ENCODE measurements around the gene PRKCE. TPM values are rescaled to one million over a fixed set of nuclear protein-coding genes. Genes with fewer than 3 reads are reported as not detected.

Gene PRKCE
- total RNA-seq, 2 experiments from 2014 or later: 17.0 to 42.1 TPM

DNA sequence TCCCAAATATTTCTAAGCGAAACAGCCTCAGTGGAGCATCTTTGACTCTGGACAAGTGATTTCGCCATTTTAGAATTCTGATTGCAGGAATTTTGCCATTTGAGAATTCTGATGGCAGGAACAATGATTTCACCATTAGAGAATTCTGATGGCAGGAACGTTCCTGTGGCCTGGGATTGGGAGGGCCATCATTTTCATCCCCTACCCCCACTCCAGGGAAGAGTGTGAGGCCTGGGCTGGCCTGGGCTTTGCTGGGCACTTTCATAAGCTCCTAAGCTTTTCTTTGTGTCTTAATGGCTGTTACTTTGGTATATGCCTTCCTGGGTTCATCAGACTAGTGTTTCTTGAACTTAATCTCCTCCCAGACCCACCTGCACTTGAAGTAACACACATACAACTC, 516.4 kb downstream of the PRKCE start:
- Histone ChIP-seq H3K9me2 (ENCODE audit: insufficient read depth, low read length) (no peaks in the 10 kb centered on the region), H4K20me1 (ENCODE audit: insufficient read depth, low read length) (no peaks in the 10 kb centered on the region), H3K36me3 (ENCODE audit: insufficient read depth, low read length) (no peaks in the 10 kb centered on the region), H3K79me2 (ENCODE audit: insufficient read depth, low read depth, low read length) (no peaks in the 10 kb centered on the region), H3K27ac (ENCODE audit: low read depth, low read length, poor library complexity, severe bottlenecking) (no peak overlapping the region), H2AFZ (ENCODE audit: low read length) (no peak overlapping the region), H3K4me1 (ENCODE audit: insufficient read depth, low read length, poor library complexity, severe bottlenecking) (no peaks in the 10 kb centered on the region), H3K4me2 (ENCODE audit: low read length) (no peak overlapping the region), H3K4me3 (ENCODE audit: low read depth, low read length, poor library complexity, severe bottlenecking) (no peak overlapping the region), H3K9me3 (ENCODE audit: low read length) (no peaks in the 10 kb centered on the region)
- BruUV-seq (replicated peaks): no TSS peak
- no peak for DNase-seq (ENCODE audit: low spot score)
- TF ChIP-seq, protein P1, sequence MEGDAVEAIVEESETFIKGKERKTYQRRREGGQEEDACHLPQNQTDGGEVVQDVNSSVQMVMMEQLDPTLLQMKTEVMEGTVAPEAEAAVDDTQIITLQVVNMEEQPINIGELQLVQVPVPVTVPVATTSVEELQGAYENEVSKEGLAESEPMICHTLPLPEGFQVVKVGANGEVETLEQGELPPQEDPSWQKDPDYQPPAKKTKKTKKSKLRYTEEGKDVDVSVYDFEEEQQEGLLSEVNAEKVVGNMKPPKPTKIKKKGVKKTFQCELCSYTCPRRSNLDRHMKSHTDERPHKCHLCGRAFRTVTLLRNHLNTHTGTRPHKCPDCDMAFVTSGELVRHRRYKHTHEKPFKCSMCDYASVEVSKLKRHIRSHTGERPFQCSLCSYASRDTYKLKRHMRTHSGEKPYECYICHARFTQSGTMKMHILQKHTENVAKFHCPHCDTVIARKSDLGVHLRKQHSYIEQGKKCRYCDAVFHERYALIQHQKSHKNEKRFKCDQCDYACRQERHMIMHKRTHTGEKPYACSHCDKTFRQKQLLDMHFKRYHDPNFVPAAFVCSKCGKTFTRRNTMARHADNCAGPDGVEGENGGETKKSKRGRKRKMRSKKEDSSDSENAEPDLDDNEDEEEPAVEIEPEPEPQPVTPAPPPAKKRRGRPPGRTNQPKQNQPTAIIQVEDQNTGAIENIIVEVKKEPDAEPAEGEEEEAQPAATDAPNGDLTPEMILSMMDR (conservative IDR thresholded peaks at IDR 0.05; ENCODE audit: low read length): no peak
- ChIA-PET POLR2A (interaction anchor here (0.6 kb wide), 1 partner anchor 854 kb away, joined by 4 read pairs; no protein-coding TSS in a partner anchor), CTCF (ENCODE audit: unreplicated experiment) (no interaction called here)
- intact Hi-C loops (cut with micrococcal nuclease; ENCODE audit: unreplicated experiment): no loop called here

DNA sequence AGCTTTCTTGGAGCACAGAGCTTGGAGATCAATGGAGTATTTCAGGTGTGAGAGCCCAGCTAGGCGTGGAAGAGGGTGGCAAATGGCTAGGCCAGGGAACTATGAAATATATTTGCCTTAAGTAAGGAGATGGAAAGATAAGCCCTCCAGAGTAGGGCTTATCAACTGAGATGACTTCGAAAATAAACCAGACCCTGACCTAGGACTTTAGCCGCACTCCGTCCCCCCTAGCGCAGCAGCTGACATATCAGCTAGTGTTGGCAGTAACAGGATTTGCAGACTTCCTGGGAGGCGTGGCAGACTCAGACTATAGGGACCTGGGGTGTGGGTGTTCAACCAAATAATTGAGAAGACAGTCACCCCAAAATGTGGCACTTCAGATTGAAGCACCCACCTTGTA, 518.0 kb downstream of the PRKCE start:
- no TSS peak for BruUV-seq (replicated peaks)
- no peaks in the 10 kb centered on the region for H3K9me3 ChIP-seq (ENCODE audit: low read length)
- H3K36me3 ChIP-seq (ENCODE audit: insufficient read depth, low read length): no peaks in the 10 kb centered on the region
- no peaks in the 10 kb centered on the region for H3K79me2 ChIP-seq (ENCODE audit: insufficient read depth, low read depth, low read length)
- no peak for DNase-seq (ENCODE audit: low spot score)
- H3K9me2 ChIP-seq (ENCODE audit: insufficient read depth, low read length): no peaks in the 10 kb centered on the region
- TF ChIP-seq, protein P1 (conservative IDR thresholded peaks at IDR 0.05; ENCODE audit: low read length): no peak
- TF ChIP-seq EZH2phosphoT487 (IDR thresholded peaks at IDR 0.05; ENCODE audit: borderline replicate concordance, low read depth, low read length): no peak
- H3K4me2 ChIP-seq (ENCODE audit: low read length): no peak overlapping the region
- ChIA-PET CTCF (ENCODE audit: unreplicated experiment) (no interaction called here), POLR2A (interaction anchor here (0.6 kb wide), 1 partner anchor 782 kb away, joined by 6 read pairs; no protein-coding TSS in a partner anchor)
- no peaks in the 10 kb centered on the region for H3K4me1 ChIP-seq (ENCODE audit: insufficient read depth, low read length, poor library complexity, severe bottlenecking)
- intact Hi-C loops (cut with micrococcal nuclease; ENCODE audit: unreplicated experiment): no loop called here
- no peak overlapping the region for H2AFZ ChIP-seq (ENCODE audit: low read length)
- no peaks in the 10 kb centered on the region for H4K20me1 ChIP-seq (ENCODE audit: insufficient read depth, low read length)
- no peak overlapping the region for H3K27ac ChIP-seq (ENCODE audit: low read depth, low read length, poor library complexity, severe bottlenecking)
- H3K4me3 ChIP-seq (ENCODE audit: low read depth, low read length, poor library complexity, severe bottlenecking): no peak overlapping the region

DNA sequence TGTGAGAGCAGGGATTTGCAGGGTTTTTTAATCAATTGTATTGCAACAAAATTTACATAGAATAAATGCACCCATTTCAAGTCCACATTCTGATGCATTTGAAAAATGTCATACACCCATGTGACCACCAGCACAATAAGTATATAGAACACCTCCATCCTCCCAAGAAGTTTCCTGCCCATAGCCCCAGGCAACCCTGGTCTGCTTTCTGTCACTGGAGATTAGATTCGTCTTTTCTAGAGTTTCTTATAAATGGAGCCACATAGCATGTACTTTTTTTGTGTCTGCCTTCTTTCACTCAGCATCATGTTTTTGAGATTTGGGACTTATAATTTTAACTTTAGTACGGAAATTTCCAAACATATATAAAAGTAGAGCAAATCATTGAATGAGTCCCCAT, 518.6 kb downstream of the PRKCE start:
- CTCF ChIA-PET (ENCODE audit: unreplicated experiment): no interaction called here

More for the DNA sequence above, 518.6 kb downstream of the PRKCE start:
- no TSS peak for BruUV-seq (replicated peaks)
- TF ChIP-seq, protein P1 (conservative IDR thresholded peaks at IDR 0.05; ENCODE audit: low read length): no peak
- TF ChIP-seq EZH2phosphoT487 (IDR thresholded peaks at IDR 0.05; ENCODE audit: borderline replicate concordance, low read depth, low read length): no peak
- Histone ChIP-seq H3K9me3 (ENCODE audit: low read length) (no peaks in the 10 kb centered on the region), H3K4me3 (ENCODE audit: low read depth, low read length, poor library complexity, severe bottlenecking) (no peak overlapping the region), H3K36me3 (ENCODE audit: insufficient read depth, low read length) (no peaks in the 10 kb centered on the region), H2AFZ (ENCODE audit: low read length) (no peak overlapping the region), H3K27ac (ENCODE audit: low read depth, low read length, poor library complexity, severe bottlenecking) (no peak overlapping the region), H3K4me2 (ENCODE audit: low read length) (no peak overlapping the region), H4K20me1 (ENCODE audit: insufficient read depth, low read length) (no peaks in the 10 kb centered on the region), H3K4me1 (ENCODE audit: insufficient read depth, low read length, poor library complexity, severe bottlenecking) (no peaks in the 10 kb centered on the region), H3K79me2 (ENCODE audit: insufficient read depth, low read depth, low read length) (no peaks in the 10 kb centered on the region), H3K9me2 (ENCODE audit: insufficient read depth, low read length) (no peaks in the 10 kb centered on the region)
- DNase-seq (ENCODE audit: low spot score): no peak
- intact Hi-C loops (cut with micrococcal nuclease; ENCODE audit: unreplicated experiment): no loop called here
- POLR2A ChIA-PET: interaction anchor here (0.6 kb wide), 1 partner anchor 782 kb away, joined by 6 read pairs; no protein-coding TSS in a partner anchor

Measured in OCI-LY7 (cell line).